Endodermal cell (in vitro differentiated cells): ENCODE results near the gene CSNK1G3. TPM values are rescaled to one million over a fixed set of nuclear protein-coding genes. Genes with fewer than 3 reads are reported as not detected.

Source experiments
- DNase-seq: peaks from one replicate; pipeline ENCODE4 v3.0.0-alpha.2; 2017
- H3K27ac ChIP-seq: 2 replicates; pipeline ENCODE4 v1.5.1; 2013; ENCODE audit warnings: mild to moderate bottlenecking, low read depth, low read length, moderate library complexity
- H3K27me3 ChIP-seq: 2 replicates; pipeline ENCODE4 v1.6.1; 2013; ENCODE audit warnings: mild to moderate bottlenecking, low read length, moderate library complexity; ENCODE audit not compliant: insufficient read depth, control insufficient read depth, poor library complexity, severe bottlenecking
- H3K36me3 ChIP-seq: 2 replicates; pipeline ENCODE4 v1.7.0; 2013; ENCODE audit warnings: mild to moderate bottlenecking, low read length, moderate library complexity; ENCODE audit not compliant: control insufficient read depth, insufficient read depth
- H3K4me1 ChIP-seq: one replicate; pipeline ENCODE4 v1.7.0; 2013; ENCODE audit warnings: low read length; ENCODE audit not compliant: control insufficient read depth, insufficient read depth
- H3K4me3 ChIP-seq: 2 replicates; pipeline ENCODE4 v1.5.1; 2013; ENCODE audit warnings: mild to moderate bottlenecking, low read length, moderate library complexity
- H3K9ac ChIP-seq: 2 replicates; pipeline ENCODE4 v1.6.1; 2013; ENCODE audit warnings: mild to moderate bottlenecking, low read length, moderate library complexity; ENCODE audit not compliant: poor library complexity, severe bottlenecking; ENCODE audit errors: extremely low read depth
- H3K9me3 ChIP-seq: 2 replicates; pipeline ENCODE4 v1.6.1; 2013; ENCODE audit warnings: mild to moderate bottlenecking, low read length, moderate library complexity; ENCODE audit not compliant: control insufficient read depth
- H3K27ac Mint-ChIP-seq: 2 replicates; pipeline ENCODE4 v1.8.0; 2020; ENCODE audit warnings: mixed read lengths
- H3K27me3 Mint-ChIP-seq: 2 replicates; pipeline ENCODE4 v1.8.0; 2021; ENCODE audit warnings: mild to moderate bottlenecking, mixed read lengths; ENCODE audit not compliant: insufficient read depth
- H3K36me3 Mint-ChIP-seq: 2 replicates; pipeline ENCODE4 v1.8.0; 2020; ENCODE audit warnings: low read depth, mixed read lengths
- H3K4me1 Mint-ChIP-seq: 2 replicates; pipeline ENCODE4 v1.8.0; 2020; ENCODE audit warnings: mixed read lengths
- H3K4me3 Mint-ChIP-seq: 2 replicates; pipeline ENCODE4 v1.8.0; 2020; ENCODE audit warnings: mild to moderate bottlenecking, moderate library complexity, mixed read lengths
- H3K9me3 Mint-ChIP-seq: 2 replicates; pipeline ENCODE4 v1.8.0; 2020; ENCODE audit warnings: mild to moderate bottlenecking, mixed read lengths
- WGBS, 2 experiments: methylation state at CpG; one replicate each; pipeline versions ENCODE4 v1.1.5 to v1.1.7; 2013; ENCODE audit warnings: missing lambda C conversion rate in 2 of 2, mixed read lengths in 1 of 2; ENCODE audit not compliant: insufficient coverage in 1 of 2, insufficient read length in 1 of 2; 5-methylcytosine and 5-hydroxymethylcytosine counted together
- total RNA-seq, 2 donors: library from RNA; stranded (reverse); fragmentation: NEBNext Ultra II Directional in 1 of 2; extraction: Animal tissue kit (Norgen Biotek cat#: 25700) in 1 of 2; gene quantifications; 2 replicates in 1 of 2; 3 replicates in 1 of 2; pipeline ENCODE4 v1.2.1, GENCODE V29; 2021
- TF ChIP-seq, protein P1 (sequence below): fragments of 200-600 bp; sonication (generic); conservative IDR thresholded peaks from 2 replicates; pipeline ENCODE4 v1.5.0; 2021; ENCODE audit warnings: antibody characterized with exemption, mild to moderate bottlenecking

CSNK1G3 gene
- total RNA-seq, 2 donors from 2014 or later: 47.5 to 48.4 TPM

GRCh38 chr5:123515904-123516303 is 3.9 kb downstream of the CSNK1G3 start:
- H3K36me3 Mint-ChIP-seq: no peaks in the 10 kb centered on the region
- no peak overlapping the region for H3K9ac ChIP-seq

DNA sequence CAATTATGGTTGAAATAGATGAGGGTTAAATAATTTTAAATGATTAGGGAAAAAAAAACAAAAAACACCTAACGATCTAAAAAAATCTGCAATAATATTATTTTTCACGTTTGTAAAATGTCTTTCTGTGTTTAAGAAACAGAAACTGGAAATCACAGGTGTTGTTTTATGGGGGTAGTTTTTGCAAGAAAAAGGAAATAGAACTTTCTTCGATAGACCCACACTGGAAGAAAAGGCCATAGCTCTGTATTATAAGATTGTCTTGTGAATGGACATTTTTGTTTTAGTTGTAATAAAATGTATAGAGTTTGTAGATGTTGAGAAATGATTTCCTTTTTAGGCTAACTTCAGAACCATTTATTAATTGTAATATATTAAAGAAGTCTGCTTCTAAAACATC is 5.5 kb downstream of the CSNK1G3 start:
- Histone ChIP-seq H3K36me3 (no peaks in the 10 kb centered on the region), H3K9ac (no peak overlapping the region), H3K27me3 (no peaks in the 10 kb centered on the region), H3K9me3 (no peaks in the 10 kb centered on the region), H3K4me3 (no peak overlapping the region), H3K27ac (no peak overlapping the region), H3K4me1 (peaks cover 5% of the 10 kb centered on the region)
- Mint-ChIP-seq H3K36me3 (no peaks in the 10 kb centered on the region), H3K27me3 (no peaks in the 10 kb centered on the region), H3K9me3 (no peaks in the 10 kb centered on the region), H3K27ac (no peak overlapping the region), H3K4me3 (no peak overlapping the region), H3K4me1 (peaks cover 23% of the 10 kb centered on the region)
- 88 to 96% methylated on average over 1 to 3 of the region's 3 CpGs for WGBS, 2 experiments
- TF ChIP-seq, protein P1, sequence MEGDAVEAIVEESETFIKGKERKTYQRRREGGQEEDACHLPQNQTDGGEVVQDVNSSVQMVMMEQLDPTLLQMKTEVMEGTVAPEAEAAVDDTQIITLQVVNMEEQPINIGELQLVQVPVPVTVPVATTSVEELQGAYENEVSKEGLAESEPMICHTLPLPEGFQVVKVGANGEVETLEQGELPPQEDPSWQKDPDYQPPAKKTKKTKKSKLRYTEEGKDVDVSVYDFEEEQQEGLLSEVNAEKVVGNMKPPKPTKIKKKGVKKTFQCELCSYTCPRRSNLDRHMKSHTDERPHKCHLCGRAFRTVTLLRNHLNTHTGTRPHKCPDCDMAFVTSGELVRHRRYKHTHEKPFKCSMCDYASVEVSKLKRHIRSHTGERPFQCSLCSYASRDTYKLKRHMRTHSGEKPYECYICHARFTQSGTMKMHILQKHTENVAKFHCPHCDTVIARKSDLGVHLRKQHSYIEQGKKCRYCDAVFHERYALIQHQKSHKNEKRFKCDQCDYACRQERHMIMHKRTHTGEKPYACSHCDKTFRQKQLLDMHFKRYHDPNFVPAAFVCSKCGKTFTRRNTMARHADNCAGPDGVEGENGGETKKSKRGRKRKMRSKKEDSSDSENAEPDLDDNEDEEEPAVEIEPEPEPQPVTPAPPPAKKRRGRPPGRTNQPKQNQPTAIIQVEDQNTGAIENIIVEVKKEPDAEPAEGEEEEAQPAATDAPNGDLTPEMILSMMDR: no peak
- DNase-seq: no peak

More at GRCh38 chr5:123515904-123516303, 3.9 kb downstream of the CSNK1G3 start:
- Mint-ChIP-seq H3K9me3 (no peaks in the 10 kb centered on the region), H3K27me3 (no peaks in the 10 kb centered on the region), H3K4me1 (peaks cover 26% of the 10 kb centered on the region), H3K27ac (no peak overlapping the region), H3K4me3 (no peak overlapping the region)
- Histone ChIP-seq H3K27me3 (no peaks in the 10 kb centered on the region), H3K27ac (no peak overlapping the region), H3K4me1 (peaks cover 5% of the 10 kb centered on the region), H3K4me3 (no peak overlapping the region), H3K36me3 (no peaks in the 10 kb centered on the region), H3K9me3 (no peaks in the 10 kb centered on the region)
- TF ChIP-seq, protein P1: no peak
- DNase-seq: no peak
- 95 to 100% methylated on average over 1 to 3 of the region's 3 CpGs for WGBS, 2 experiments

DNA sequence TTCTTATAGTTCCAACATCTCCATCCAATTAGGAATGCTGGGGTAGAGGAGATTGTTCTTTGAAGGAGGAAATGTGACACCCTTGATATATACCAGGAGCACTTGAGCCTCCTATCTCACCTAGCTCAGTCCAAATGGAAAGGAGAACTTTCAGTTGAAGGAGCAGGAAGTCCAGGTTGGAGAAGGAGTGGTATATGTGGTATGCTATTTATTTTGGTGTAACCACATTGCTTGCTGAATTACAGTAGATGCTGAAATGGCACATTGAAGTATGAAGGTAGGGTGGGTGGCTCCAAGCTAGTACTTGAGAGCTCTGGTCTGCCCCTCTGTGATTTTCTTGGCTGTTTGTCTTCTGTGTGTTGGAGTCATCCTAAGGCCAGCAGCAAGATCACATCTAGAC is 6.1 kb downstream of the CSNK1G3 start:
- Histone ChIP-seq H3K9me3 (no peaks in the 10 kb centered on the region), H3K27me3 (no peaks in the 10 kb centered on the region), H3K4me3 (no peak overlapping the region), H3K36me3 (no peaks in the 10 kb centered on the region), H3K4me1 (peaks cover 5% of the 10 kb centered on the region), H3K9ac (no peak overlapping the region), H3K27ac (no peak overlapping the region)
- Mint-ChIP-seq H3K27me3 (no peaks in the 10 kb centered on the region), H3K36me3 (no peaks in the 10 kb centered on the region), H3K4me1 (peaks cover 22% of the 10 kb centered on the region), H3K9me3 (no peaks in the 10 kb centered on the region), H3K27ac (no peak overlapping the region), H3K4me3 (no peak overlapping the region)
- DNase-seq: no peak
- TF ChIP-seq, protein P1: no peak
